HG03135 (cell line): Measurements from ENCODE around the gene MRAP.

Source experiments
- ATAC-seq: cut with Tn5 transposase; IDR thresholded peaks from one replicate; pipeline ENCODE4 v1.9.1; 2021; ENCODE audit warnings: mild to moderate bottlenecking, moderate library complexity; ENCODE audit not compliant: unreplicated experiment

The MRAP gene

GRCh38 chr21:32321480-32321879, 22.8 kb downstream of the MRAP start:
- no peak for ATAC-seq

GRCh38 chr21:32322103-32322502, 23.4 kb downstream of the MRAP start:
- no peak for ATAC-seq

- no peak for ATAC-seq
Measured at GRCh38 chr21:32322676-32323075, 24.0 kb downstream of the MRAP start.

GRCh38 chr21:32325706-32326105, 27.1 kb downstream of the MRAP start:
- no peak for ATAC-seq

GRCh38 chr21:32328595-32328994, 29.9 kb downstream of the MRAP start:
- no peak for ATAC-seq

GRCh38 chr21:32329331-32329730, 30.7 kb downstream of the MRAP start:
- no peak for ATAC-seq

GRCh38 chr21:32329776-32330175, 31.1 kb downstream of the MRAP start:
- no peak for ATAC-seq

- no peak for ATAC-seq
Measured at GRCh38 chr21:32330784-32331311, 32.2 kb downstream of the MRAP start.

- no peak for ATAC-seq
Measured at GRCh38 chr21:32331444-32332305, 33.0 kb downstream of the MRAP start.

- ATAC-seq: no peak
Measured at GRCh38 chr21:32332463-32332951, 33.9 kb downstream of the MRAP start.

- ATAC-seq: no peak
Measured at GRCh38 chr21:32333953-32334673, 35.5 kb downstream of the MRAP start.

- ATAC-seq: no peak
Measured at GRCh38 chr21:32334980-32335531, 36.4 kb downstream of the MRAP start.

- ATAC-seq: no peak
Measured at GRCh38 chr21:32335601-32336575, 37.2 kb downstream of the MRAP start.

- no peak for ATAC-seq
Measured at GRCh38 chr21:32336711-32337110, 38.1 kb downstream of the MRAP start.

- ATAC-seq: no peak
Measured at GRCh38 chr21:32337206-32337605, 38.6 kb downstream of the MRAP start.

GRCh38 chr21:32338209-32338921, 39.7 kb downstream of the MRAP start:
- no peak for ATAC-seq

- no peak for ATAC-seq
Measured at GRCh38 chr21:32340863-32341848, 42.5 kb downstream of the MRAP start.

- no peak for ATAC-seq
Measured at GRCh38 chr21:32346951-32347350, 48.3 kb downstream of the MRAP start.
